Osteoblast (primary cell): ENCODE measurements around the gene MICU1. TPM values are rescaled to one million over a fixed set of nuclear protein-coding genes. Genes with fewer than 3 reads are reported as not detected.
"Not testable (repeated sequence)": the region's sequence is repeated elsewhere in the genome, so short reads cannot be mapped to it uniquely, and the experiment has no call there.

Source experiments
- DNase-seq: peaks from one replicate; pipeline ENCODE4 v3.0.0; 2011; ENCODE audit warnings: low spot score, mixed read lengths; ENCODE audit not compliant: insufficient read length; ENCODE audit errors: missing footprints
- H2AFZ ChIP-seq: 2 replicates; pipeline ENCODE4 v1.6.0; 2011; ENCODE audit warnings: mild to moderate bottlenecking, low read length
- H3K27ac ChIP-seq: 2 replicates; pipeline ENCODE4 v1.5.1; 2011; ENCODE audit warnings: mild to moderate bottlenecking, low read depth, low read length, moderate library complexity
- H3K27me3 ChIP-seq: 2 replicates; pipeline ENCODE4 v1.6.0; 2012; ENCODE audit warnings: mild to moderate bottlenecking, control low read depth, inconsistent platforms, low read length, moderate library complexity; ENCODE audit not compliant: insufficient read depth
- H3K36me3 ChIP-seq: 2 replicates; pipeline ENCODE4 v1.5.1; 2011; ENCODE audit warnings: mild to moderate bottlenecking, low read length, control low read depth, moderate library complexity; ENCODE audit not compliant: insufficient read depth
- H3K4me1 ChIP-seq: 2 replicates; pipeline ENCODE4 v1.5.1; 2011; ENCODE audit warnings: mild to moderate bottlenecking, low read length, control low read depth, moderate library complexity; ENCODE audit not compliant: insufficient read depth
- H3K4me2 ChIP-seq: 2 replicates; pipeline ENCODE4 v1.6.0; 2011; ENCODE audit warnings: mild to moderate bottlenecking, low read length; ENCODE audit not compliant: insufficient read depth
- H3K4me3 ChIP-seq: fragments of 200-600 bp; sonication (generic); 3 replicates; pipeline ENCODE4 v1.5.1; 2012; ENCODE audit warnings: mild to moderate bottlenecking, low read length, inconsistent platforms; ENCODE audit not compliant: insufficient read depth
- H3K79me2 ChIP-seq: 2 replicates; pipeline ENCODE4 v1.6.0; 2012; ENCODE audit warnings: mild to moderate bottlenecking, low read length, control low read depth, inconsistent platforms; ENCODE audit not compliant: insufficient read depth
- H3K9me3 ChIP-seq: 2 replicates; pipeline ENCODE4 v1.5.1; 2011; ENCODE audit warnings: low read depth, low read length, control low read depth
- H4K20me1 ChIP-seq: 2 replicates; pipeline ENCODE4 v1.6.0; 2012; ENCODE audit warnings: mild to moderate bottlenecking, low read length, control low read depth; ENCODE audit not compliant: insufficient read depth
- CTCF ChIP-seq: IDR thresholded peaks from 2 replicates; pipeline ENCODE4 v1.5.1; 2011; ENCODE audit warnings: mild to moderate bottlenecking, low read depth, low read length, moderate library complexity; ENCODE audit errors: extremely low read depth
- total RNA-seq: library from RNA; depleted of rRNA; stranded (reverse); fragments of >200 nt; gene quantifications from 2 replicates; pipeline ENCODE4 v1.2.3, GENCODE V29; 2012

Gene MICU1
- total RNA-seq, 1 donor: 79.6 TPM

GRCh38 chr10:72407471-72407870 is 218.4 kb downstream of the MICU1 start:
- TF ChIP-seq CTCF: no peak
- H3K36me3 ChIP-seq: no peaks in the 10 kb centered on the region
- no peaks in the 10 kb centered on the region for H3K27me3 ChIP-seq

GRCh38 chr10:72395581-72395980 is 230.3 kb downstream of the MICU1 start:
- not testable (repeated sequence) for H3K27ac ChIP-seq, H3K4me3 ChIP-seq, H3K9me3 ChIP-seq, H2AFZ ChIP-seq, H3K4me1 ChIP-seq, H3K36me3 ChIP-seq, H3K4me2 ChIP-seq, H3K79me2 ChIP-seq, H4K20me1 ChIP-seq, H3K27me3 ChIP-seq, DNase-seq

More at GRCh38 chr10:72407471-72407870, 218.4 kb downstream of the MICU1 start:
- H4K20me1 ChIP-seq: peaks cover 2% of the 10 kb centered on the region
- no peak for DNase-seq
- H3K4me1 ChIP-seq: no peaks in the 10 kb centered on the region
- H3K4me2 ChIP-seq: no peak overlapping the region
- no peaks in the 10 kb centered on the region for H3K79me2 ChIP-seq
- H2AFZ ChIP-seq: no peak overlapping the region
- H3K9me3 ChIP-seq: no peaks in the 10 kb centered on the region
- no peak overlapping the region for H3K27ac ChIP-seq
- no peak overlapping the region for H3K4me3 ChIP-seq

- peaks cover 2% of the 10 kb centered on the region for H4K20me1 ChIP-seq
- no peaks in the 10 kb centered on the region for H3K4me1 ChIP-seq
- no peak overlapping the region for H3K27ac ChIP-seq
- no peak for TF ChIP-seq CTCF
- DNase-seq: no peak
- no peaks in the 10 kb centered on the region for H3K9me3 ChIP-seq
- H3K4me3 ChIP-seq: no peak overlapping the region
- no peaks in the 10 kb centered on the region for H3K36me3 ChIP-seq
- H3K27me3 ChIP-seq: no peaks in the 10 kb centered on the region
- no peaks in the 10 kb centered on the region for H3K79me2 ChIP-seq
- H2AFZ ChIP-seq: no peak overlapping the region
- no peak overlapping the region for H3K4me2 ChIP-seq
These were observed 233.3 kb downstream of the MICU1 start for GRCh38 chr10:72392571-72392970.

GRCh38 chr10:72390764-72391163 is 235.1 kb downstream of the MICU1 start:
- Histone ChIP-seq H3K4me2 (no peak overlapping the region), H3K36me3 (no peaks in the 10 kb centered on the region), H4K20me1 (peaks cover 2% of the 10 kb centered on the region), H2AFZ (no peak overlapping the region), H3K27ac (no peak overlapping the region), H3K27me3 (no peaks in the 10 kb centered on the region), H3K9me3 (no peaks in the 10 kb centered on the region), H3K79me2 (no peaks in the 10 kb centered on the region), H3K4me1 (no peaks in the 10 kb centered on the region), H3K4me3 (no peak overlapping the region)
- no peak for TF ChIP-seq CTCF
- no peak for DNase-seq
